ENCODE measurements around the gene POLN.

Gene POLN

DNA sequence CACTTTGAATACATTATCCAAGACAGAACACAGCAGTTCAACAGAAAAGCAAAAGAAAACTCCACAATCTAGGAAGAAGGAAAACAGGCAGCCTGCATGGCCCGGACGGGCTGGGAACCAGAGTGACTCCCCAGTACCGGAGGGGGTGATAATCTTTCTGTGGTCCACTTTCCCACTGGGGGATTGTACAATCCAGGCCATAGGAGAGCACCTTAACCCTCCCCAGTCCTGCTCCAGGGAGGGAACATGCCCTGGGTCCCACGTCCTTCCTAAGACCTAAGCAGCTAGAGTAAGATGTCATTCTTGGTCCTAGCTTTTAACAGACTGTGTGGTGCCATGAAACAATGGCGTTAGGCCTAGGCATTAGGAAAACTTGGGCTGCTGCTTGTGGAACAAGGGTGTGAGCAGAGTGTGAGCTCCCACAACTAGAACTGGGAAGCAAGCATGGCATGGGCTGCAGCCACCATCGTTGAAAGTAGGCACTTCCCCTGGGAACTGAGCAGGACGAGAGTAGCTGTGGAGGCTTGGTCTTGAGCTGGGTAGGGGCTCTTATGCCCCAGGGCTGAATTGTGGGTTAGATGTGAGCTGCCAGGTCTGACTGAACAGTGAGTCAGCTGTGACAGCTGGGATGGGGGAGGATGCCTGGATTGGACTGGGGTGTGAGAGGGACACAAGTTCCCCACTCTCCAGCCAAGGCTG is 140.4 kb downstream of the POLN start:
- Histone ChIP-seq H3K36me3 (no peaks in the 10 kb centered on the region), H3K27me3 (ENCODE audit: insufficient read depth, low read depth, severe bottlenecking) (no peaks in the 10 kb centered on the region), H3K4me3 (ENCODE audit: low read depth, low read length) (no peak overlapping the region), H3K9me3 (ENCODE audit: severe bottlenecking) (peaks cover 27% of the 10 kb centered on the region), H3K27ac (no peak overlapping the region)
- no peak for TF ChIP-seq CTCF (IDR thresholded peaks at IDR 0.05; ENCODE audit: low read depth, low read length)
- no peak for DNase-seq

DNA sequence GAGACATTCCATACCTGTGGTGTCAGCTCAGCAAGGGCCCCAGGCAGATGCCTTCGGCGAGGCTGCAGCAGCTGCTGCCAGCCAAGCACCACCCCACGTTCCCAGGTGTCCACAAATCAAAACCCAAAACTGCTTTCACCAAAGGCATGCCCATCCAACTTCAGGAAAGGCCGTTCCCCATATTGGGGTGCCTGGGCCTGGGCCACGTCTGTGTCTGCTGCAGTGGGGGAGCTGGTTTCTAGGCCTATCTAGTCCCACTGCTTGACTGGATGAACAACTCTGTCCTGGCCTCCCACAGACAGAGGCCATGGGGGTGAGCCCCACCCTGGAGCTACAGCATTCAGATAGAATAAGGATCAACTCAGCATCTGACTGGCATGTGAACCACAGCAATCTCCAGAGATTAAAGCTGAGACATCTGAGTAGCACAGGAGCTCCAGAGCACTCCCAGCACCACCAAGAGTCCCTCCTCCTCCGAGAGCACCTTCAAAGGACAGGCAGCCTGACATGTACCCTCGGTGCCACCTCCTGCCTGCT is 145.8 kb downstream of the POLN start:
- Histone ChIP-seq H3K9me3 (ENCODE audit: severe bottlenecking) (peaks cover 7% of the 10 kb centered on the region), H3K36me3 (no peaks in the 10 kb centered on the region), H3K4me3 (ENCODE audit: low read depth, low read length) (no peak overlapping the region), H3K27me3 (ENCODE audit: insufficient read depth, low read depth, severe bottlenecking) (no peaks in the 10 kb centered on the region), H3K27ac (no peak overlapping the region)
- TF ChIP-seq CTCF (IDR thresholded peaks at IDR 0.05; ENCODE audit: low read depth, low read length), result no peak
- DNase-seq, result no peak

- DNase-seq, result no peak
- Histone ChIP-seq H3K27me3 (ENCODE audit: insufficient read depth, low read depth, severe bottlenecking) (no peaks in the 10 kb centered on the region), H3K4me3 (ENCODE audit: low read depth, low read length) (no peak overlapping the region), H3K36me3 (no peaks in the 10 kb centered on the region), H3K27ac (no peak overlapping the region), H3K9me3 (ENCODE audit: severe bottlenecking) (peaks cover 7% of the 10 kb centered on the region)
- TF ChIP-seq CTCF (IDR thresholded peaks at IDR 0.05; ENCODE audit: low read depth, low read length), result no peak
Measured at GRCh38 chr4:2095236-2096072, 146.5 kb downstream of the POLN start.

- Histone ChIP-seq H3K36me3 (no peaks in the 10 kb centered on the region), H3K9me3 (ENCODE audit: severe bottlenecking) (peaks cover 7% of the 10 kb centered on the region), H3K4me3 (ENCODE audit: low read depth, low read length) (no peak overlapping the region), H3K27me3 (ENCODE audit: insufficient read depth, low read depth, severe bottlenecking) (no peaks in the 10 kb centered on the region), H3K27ac (no peak overlapping the region)
- DNase-seq, result no peak
- TF ChIP-seq CTCF (IDR thresholded peaks at IDR 0.05; ENCODE audit: low read depth, low read length), result no peak
Measured at GRCh38 chr4:2094545-2094944, 147.4 kb downstream of the POLN start.

DNA sequence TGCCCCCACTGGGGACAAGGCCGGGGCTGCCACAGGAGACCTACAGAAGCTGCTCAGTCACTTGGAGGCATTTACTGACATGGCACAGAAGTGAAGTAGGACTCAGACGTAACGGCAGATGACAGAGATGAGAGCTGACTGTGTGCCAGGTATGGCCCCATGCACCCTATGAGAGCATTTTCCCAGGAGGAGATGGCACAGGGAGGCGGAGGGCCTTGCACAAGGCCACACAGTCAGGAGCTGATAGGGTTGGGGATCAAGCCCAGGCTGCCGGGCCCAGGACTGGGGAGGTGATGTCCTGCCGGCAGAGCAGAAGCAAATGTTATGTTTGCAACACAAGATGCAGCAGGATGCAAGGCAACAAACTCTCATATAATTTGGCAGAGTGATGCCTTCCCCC is 148.7 kb downstream of the POLN start:
- TF ChIP-seq CTCF (IDR thresholded peaks at IDR 0.05; ENCODE audit: low read depth, low read length), result no peak
- no peak overlapping the region for H3K4me3 ChIP-seq (ENCODE audit: low read depth, low read length)
- H3K27me3 ChIP-seq (ENCODE audit: insufficient read depth, low read depth, severe bottlenecking), result no peaks in the 10 kb centered on the region
- H3K9me3 ChIP-seq (ENCODE audit: severe bottlenecking), result peaks cover 7% of the 10 kb centered on the region
- DNase-seq, result no peak
- no peaks in the 10 kb centered on the region for H3K36me3 ChIP-seq
- H3K27ac ChIP-seq, result no peak overlapping the region
